ENCODE results near the gene DDX31. TPM values are rescaled to one million over a fixed set of nuclear protein-coding genes. Genes with fewer than 3 reads are reported as not detected.

The DDX31 gene
- total and polyA plus RNA-seq, 9 of the 15 experiments (the other 6 are each of a cell fraction or from before 2014, with no cell fraction given) = 11.9 to 24.6 (median 22.2) TPM

DNA sequence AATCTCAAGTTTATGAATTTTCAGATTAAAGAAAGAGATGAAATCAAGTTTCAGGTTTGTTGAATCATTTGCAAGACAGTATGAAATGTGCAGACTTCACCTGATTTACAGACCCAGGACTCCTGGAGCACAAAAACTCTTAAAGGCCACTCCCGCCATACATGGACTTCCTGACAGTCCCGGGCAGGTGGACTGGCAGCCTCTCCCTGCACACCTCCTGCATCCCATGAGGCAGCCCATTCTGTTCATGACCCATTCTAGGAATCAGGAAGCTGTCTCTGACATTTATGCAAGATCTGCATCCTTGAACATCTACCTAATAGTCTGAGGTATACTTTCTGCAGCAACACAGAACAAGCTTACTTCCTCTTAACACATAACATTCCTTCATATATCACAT lies 5.9 kb downstream of the DDX31 start (continued):
- TF ChIP-seq, protein P1, sequence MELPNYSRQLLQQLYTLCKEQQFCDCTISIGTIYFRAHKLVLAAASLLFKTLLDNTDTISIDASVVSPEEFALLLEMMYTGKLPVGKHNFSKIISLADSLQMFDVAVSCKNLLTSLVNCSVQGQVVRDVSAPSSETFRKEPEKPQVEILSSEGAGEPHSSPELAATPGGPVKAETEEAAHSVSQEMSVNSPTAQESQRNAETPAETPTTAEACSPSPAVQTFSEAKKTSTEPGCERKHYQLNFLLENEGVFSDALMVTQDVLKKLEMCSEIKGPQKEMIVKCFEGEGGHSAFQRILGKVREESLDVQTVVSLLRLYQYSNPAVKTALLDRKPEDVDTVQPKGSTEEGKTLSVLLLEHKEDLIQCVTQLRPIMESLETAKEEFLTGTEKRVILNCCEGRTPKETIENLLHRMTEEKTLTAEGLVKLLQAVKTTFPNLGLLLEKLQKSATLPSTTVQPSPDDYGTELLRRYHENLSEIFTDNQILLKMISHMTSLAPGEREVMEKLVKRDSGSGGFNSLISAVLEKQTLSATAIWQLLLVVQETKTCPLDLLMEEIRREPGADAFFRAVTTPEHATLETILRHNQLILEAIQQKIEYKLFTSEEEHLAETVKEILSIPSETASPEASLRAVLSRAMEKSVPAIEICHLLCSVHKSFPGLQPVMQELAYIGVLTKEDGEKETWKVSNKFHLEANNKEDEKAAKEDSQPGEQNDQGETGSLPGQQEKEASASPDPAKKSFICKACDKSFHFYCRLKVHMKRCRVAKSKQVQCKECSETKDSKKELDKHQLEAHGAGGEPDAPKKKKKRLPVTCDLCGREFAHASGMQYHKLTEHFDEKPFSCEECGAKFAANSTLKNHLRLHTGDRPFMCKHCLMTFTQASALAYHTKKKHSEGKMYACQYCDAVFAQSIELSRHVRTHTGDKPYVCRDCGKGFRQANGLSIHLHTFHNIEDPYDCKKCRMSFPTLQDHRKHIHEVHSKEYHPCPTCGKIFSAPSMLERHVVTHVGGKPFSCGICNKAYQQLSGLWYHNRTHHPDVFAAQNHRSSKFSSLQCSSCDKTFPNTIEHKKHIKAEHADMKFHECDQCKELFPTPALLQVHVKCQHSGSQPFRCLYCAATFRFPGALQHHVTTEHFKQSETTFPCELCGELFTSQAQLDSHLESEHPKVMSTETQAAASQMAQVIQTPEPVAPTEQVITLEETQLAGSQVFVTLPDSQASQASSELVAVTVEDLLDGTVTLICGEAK (IDR thresholded peaks at IDR 0.05) = no peak
- TF ChIP-seq, protein P1 (CRISPR knock-in tag; IDR thresholded peaks at IDR 0.05) = no peak
- TF ChIP-seq PML (IDR thresholded peaks at IDR 0.05; ENCODE audit: low read length) = no peak
